Measurements from ENCODE around the gene ZNF350. TPM values are rescaled to one million over a fixed set of nuclear protein-coding genes. Genes with fewer than 3 reads are reported as not detected.
A peak's percentile ranks its signal among the peaks of the same experiment; 100 is the strongest.

The ZNF350 gene
- total and polyA plus RNA-seq, 2 of the 13 experiments (the other 11 are each of a cell fraction or from before 2014, with no cell fraction given) = 3.7 to 6.9 TPM

DNA sequence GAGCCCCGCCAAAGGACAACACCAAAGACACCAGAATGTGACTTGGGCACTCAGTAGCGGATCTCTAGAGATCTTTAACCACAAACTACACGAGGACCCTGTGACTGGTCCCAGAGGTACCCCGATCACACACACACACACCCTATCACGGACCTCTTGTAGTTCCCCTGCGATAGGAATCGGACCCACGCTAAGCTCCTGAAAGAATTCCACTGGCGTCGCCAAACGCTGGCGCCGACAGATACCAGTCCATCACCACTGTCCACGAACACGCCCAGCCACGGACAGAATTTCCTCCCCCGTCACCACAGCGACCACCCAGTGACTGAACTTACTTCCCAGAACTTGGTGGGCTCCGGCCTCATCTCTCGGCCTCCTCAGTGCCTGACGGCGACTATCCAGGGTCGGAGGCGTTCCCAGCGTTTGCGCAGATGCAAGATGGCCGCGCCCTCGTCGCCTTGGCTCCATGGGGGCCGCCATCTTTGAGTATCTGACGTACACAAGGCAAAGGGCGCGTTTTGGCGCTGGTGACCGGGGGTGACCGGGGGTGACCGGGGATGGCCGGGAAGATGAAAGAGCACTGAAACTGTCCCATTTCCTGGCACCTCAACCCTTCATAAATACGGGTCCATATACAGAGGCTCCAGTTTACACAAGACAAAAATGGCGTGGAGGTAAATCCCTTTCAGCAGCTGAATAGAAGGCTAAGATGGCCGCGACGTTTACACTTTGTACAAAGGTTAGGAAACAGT, 21.3 kb upstream of the ZNF350 start, which contains the start of gene ZNF615 (continued):
- TF ChIP-seq ZNF276 (CRISPR knock-in tag; IDR thresholded peaks at IDR 0.05; ENCODE audit: low read depth) = no peak; the same call in 1 of the 2 replicates
- TF ChIP-seq ZMAT3 (CRISPR knock-in tag; conservative IDR thresholded peaks at IDR 0.05) = peak; percentile 68
- no peak; the same call in 1 of the 2 replicates for TF ChIP-seq ZNF749 (CRISPR knock-in tag; IDR thresholded peaks at IDR 0.05; ENCODE audit: borderline replicate concordance)
- no peak for TF ChIP-seq JUNB (CRISPR knock-in tag; IDR thresholded peaks at IDR 0.05; ENCODE audit: borderline replicate concordance)
- no peak for TF ChIP-seq RORA (CRISPR knock-in tag; IDR thresholded peaks at IDR 0.05)
- peak; percentile 78 for TF ChIP-seq ZSCAN29 (CRISPR knock-in tag; conservative IDR thresholded peaks at IDR 0.05)
- peak; percentile 41; the same call in 1 of the 2 replicates for TF ChIP-seq EHMT2 (IDR thresholded peaks at IDR 0.05; ENCODE audit: borderline replicate concordance, low read depth, low read length)
- TF ChIP-seq, protein P1, sequence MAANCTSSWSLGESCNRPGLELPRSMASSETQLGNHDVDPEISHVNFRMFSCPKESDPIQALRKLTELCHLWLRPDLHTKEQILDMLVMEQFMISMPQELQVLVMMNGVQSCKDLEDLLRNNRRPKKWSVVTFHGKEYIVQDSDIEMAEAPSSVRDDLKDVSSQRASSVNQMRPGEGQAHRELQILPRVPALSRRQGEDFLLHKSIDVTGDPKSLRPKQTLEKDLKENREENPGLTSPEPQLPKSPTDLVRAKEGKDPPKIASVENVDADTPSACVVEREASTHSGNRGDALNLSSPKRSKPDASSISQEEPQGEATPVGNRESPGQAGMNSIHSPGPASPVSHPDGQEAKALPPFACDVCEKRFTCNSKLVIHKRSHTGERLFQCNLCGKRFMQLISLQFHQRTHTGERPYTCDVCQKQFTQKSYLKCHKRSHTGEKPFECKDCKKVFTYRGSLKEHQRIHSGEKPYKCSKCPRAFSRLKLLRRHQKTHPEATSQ (CRISPR knock-in tag; IDR thresholded peaks at IDR 0.05; ENCODE audit: borderline replicate concordance) = peak; percentile 38; the same call in 1 of the 2 replicates
- TF ChIP-seq XRCC5 (optimal IDR thresholded peaks at IDR 0.05; ENCODE audit: low read length) = peak; percentile 65
- TF ChIP-seq HNF4A (CRISPR knock-in tag; IDR thresholded peaks at IDR 0.05) = peak; percentile 45
- TF ChIP-seq DDIT3 (CRISPR knock-in tag; IDR thresholded peaks at IDR 0.05) = no peak
- no peak; the same call in 1 of the 2 replicates for TF ChIP-seq TFE3 (CRISPR knock-in tag; IDR thresholded peaks at IDR 0.05)
- TF ChIP-seq XBP1 (CRISPR knock-in tag; IDR thresholded peaks at IDR 0.05) = no peak
- TF ChIP-seq JARID2 (CRISPR knock-in tag; IDR thresholded peaks at IDR 0.05; ENCODE audit: insufficient replicate concordance) = no peak
- TF ChIP-seq HNRNPLL (IDR thresholded peaks at IDR 0.05; ENCODE audit: low read depth, low read length, poor library complexity, severe bottlenecking) = peak; percentile 85
- peak; percentile 84 for TF ChIP-seq GABPB1 (CRISPR knock-in tag; IDR thresholded peaks at IDR 0.05)
- peak; percentile 52; the same call in 1 of the 2 replicates for TF ChIP-seq ELF3 (CRISPR knock-in tag; IDR thresholded peaks at IDR 0.05)
- no peak for TF ChIP-seq SCMH1 (CRISPR knock-in tag; IDR thresholded peaks at IDR 0.05; ENCODE audit: borderline replicate concordance)

All from HepG2 (cell line).